ENCODE data around the gene RGL1. TPM values are rescaled to one million over a fixed set of nuclear protein-coding genes. Genes with fewer than 3 reads are reported as not detected.

Gene RGL1
- total RNA-seq, 1 donor from 2014 or later = 34.0 TPM

GRCh38 chr1:183827801-183828200, 22.9 kb downstream of the RGL1 start:
- H3K9me3 Mint-ChIP-seq = no peaks in the 10 kb centered on the region
- H3K36me3 Mint-ChIP-seq = peaks cover 12% of the 10 kb centered on the region
- no peak overlapping the region for H3K4me3 Mint-ChIP-seq
- no peak for DNase-seq (ENCODE audit: low spot score in 2 of 2, unreplicated experiment in 2 of 2)
- H3K27me3 Mint-ChIP-seq (ENCODE audit: low read depth) = no peaks in the 10 kb centered on the region
- no peak overlapping the region for H3K27ac Mint-ChIP-seq
- TF ChIP-seq CTCF (IDR thresholded peaks at IDR 0.05; ENCODE audit: unreplicated experiment) = no peak
- peaks cover 38% of the 10 kb centered on the region for H3K4me1 Mint-ChIP-seq

GRCh38 chr1:183830389-183830788, 25.5 kb downstream of the RGL1 start:
- peaks cover 12% of the 10 kb centered on the region for H3K36me3 Mint-ChIP-seq

GRCh38 chr1:183831311-183831710, 26.4 kb downstream of the RGL1 start:
- no peaks in the 10 kb centered on the region for H3K27me3 Mint-ChIP-seq (ENCODE audit: low read depth)
- TF ChIP-seq CTCF (IDR thresholded peaks at IDR 0.05; ENCODE audit: unreplicated experiment) = no peak
- H3K9me3 Mint-ChIP-seq = no peaks in the 10 kb centered on the region
- H3K4me3 Mint-ChIP-seq = no peak overlapping the region
- H3K27ac Mint-ChIP-seq = no peak overlapping the region
- DNase-seq (ENCODE audit: low spot score in 2 of 2, unreplicated experiment in 2 of 2) = no peak
- H3K36me3 Mint-ChIP-seq = peaks cover 10% of the 10 kb centered on the region
- peaks cover 22% of the 10 kb centered on the region for H3K4me1 Mint-ChIP-seq

More at GRCh38 chr1:183830389-183830788, 25.5 kb downstream of the RGL1 start:
- peaks cover 22% of the 10 kb centered on the region for H3K4me1 Mint-ChIP-seq
- DNase-seq (ENCODE audit: low spot score in 2 of 2, unreplicated experiment in 2 of 2) = no peak
- no peaks in the 10 kb centered on the region for H3K27me3 Mint-ChIP-seq (ENCODE audit: low read depth)
- no peak for TF ChIP-seq CTCF (IDR thresholded peaks at IDR 0.05; ENCODE audit: unreplicated experiment)
- H3K4me3 Mint-ChIP-seq = no peak overlapping the region
- no peaks in the 10 kb centered on the region for H3K9me3 Mint-ChIP-seq
- H3K27ac Mint-ChIP-seq = no peak overlapping the region

GRCh38 chr1:183832459-183832858, 27.5 kb downstream of the RGL1 start:
- Mint-ChIP-seq H3K4me3 (no peak overlapping the region), H3K9me3 (no peaks in the 10 kb centered on the region), H3K4me1 (peaks cover 29% of the 10 kb centered on the region), H3K36me3 (peaks cover 7% of the 10 kb centered on the region), H3K27ac (no peak overlapping the region), H3K27me3 (ENCODE audit: low read depth) (no peaks in the 10 kb centered on the region)
- no peak for TF ChIP-seq CTCF (IDR thresholded peaks at IDR 0.05; ENCODE audit: unreplicated experiment)
- no peak for DNase-seq (ENCODE audit: low spot score in 2 of 2, unreplicated experiment in 2 of 2)

- no peak for DNase-seq (ENCODE audit: low spot score in 2 of 2, unreplicated experiment in 2 of 2)
- Mint-ChIP-seq H3K4me3 (no peak overlapping the region), H3K36me3 (peaks cover 12% of the 10 kb centered on the region)
Measured at GRCh38 chr1:183834568-183834967, 29.6 kb downstream of the RGL1 start.

More at GRCh38 chr1:183834568-183834967, 29.6 kb downstream of the RGL1 start:
- H3K27me3 Mint-ChIP-seq (ENCODE audit: low read depth) = no peaks in the 10 kb centered on the region
- TF ChIP-seq CTCF (IDR thresholded peaks at IDR 0.05; ENCODE audit: unreplicated experiment) = no peak
- peaks cover 6% of the 10 kb centered on the region for H3K9me3 Mint-ChIP-seq
- no peak overlapping the region for H3K27ac Mint-ChIP-seq
- H3K4me1 Mint-ChIP-seq = peaks cover 28% of the 10 kb centered on the region
